Measurements from ENCODE around the gene WSB1. TPM values are rescaled to one million over a fixed set of nuclear protein-coding genes. Genes with fewer than 3 reads are reported as not detected.
A peak's percentile ranks its signal among the peaks of the same experiment; 100 is the strongest.
"Not testable (repeated sequence)": the region's sequence is repeated elsewhere in the genome, so short reads cannot be mapped to it uniquely, and the experiment has no call there.

WSB1 gene
- polyA plus RNA-seq, 1 experiment: 163 TPM

- DNase-seq (ENCODE audit: low read depth): no peak
- no peak overlapping the region for H3K4me3 ChIP-seq (ENCODE audit: low read depth, low read length)
- ChIA-PET CTCF (interaction anchor here (0.8 to 5.0 kb wide), 3 partner anchors 11 to 354 kb away, joined by 3 to 26 read pairs (median 5); no protein-coding TSS in a partner anchor), POLR2A (no interaction called here)
- H3K36me3 ChIP-seq (ENCODE audit: control insufficient read depth, insufficient read depth, low read length): no peaks in the 10 kb centered on the region
- 0 out of 2 replicates have a peak, but pooled peaks cover 1% of the 10 kb centered on the region for H3K27me3 ChIP-seq (ENCODE audit: control insufficient read depth, insufficient read depth, low read length)
- no peak for TF ChIP-seq CTCF (IDR thresholded peaks at IDR 0.05; ENCODE audit: insufficient read depth, low read depth, low read length)
These were observed 46.6 kb upstream of the WSB1 start for GRCh38 chr17:27247071-27247957.

- POLR2A ChIA-PET: no interaction called here
- DNase-seq (ENCODE audit: low read depth): no peak
- CTCF ChIA-PET: interaction anchor here (1.5 to 5.0 kb wide), 2 partner anchors 11 to 354 kb away, joined by 5 to 26 read pairs; no protein-coding TSS in a partner anchor
- Histone ChIP-seq H3K27me3 (ENCODE audit: control insufficient read depth, insufficient read depth, low read length) (0 out of 2 replicates have a peak, but pooled peaks cover 1% of the 10 kb centered on the region), H3K36me3 (ENCODE audit: control insufficient read depth, insufficient read depth, low read length) (no peaks in the 10 kb centered on the region), H3K4me3 (ENCODE audit: low read depth, low read length) (no peak overlapping the region)
- TF ChIP-seq CTCF (IDR thresholded peaks at IDR 0.05; ENCODE audit: insufficient read depth, low read depth, low read length): no peak
These were observed 46.0 kb upstream of the WSB1 start for GRCh38 chr17:27247958-27248342.

GRCh38 chr17:27250791-27251190, 43.1 kb upstream of the WSB1 start:
- H3K36me3 ChIP-seq (ENCODE audit: control insufficient read depth, insufficient read depth, low read length); H3K4me3 ChIP-seq (ENCODE audit: low read depth, low read length); POLR2A ChIA-PET; H3K27me3 ChIP-seq (ENCODE audit: control insufficient read depth, insufficient read depth, low read length); DNase-seq (ENCODE audit: low read depth): not testable (repeated sequence)
- CTCF ChIA-PET: interaction anchor here (3.1 kb wide), 2 partner anchors 14 to 82 kb away, joined by 10 to 11 read pairs; no protein-coding TSS in a partner anchor

GRCh38 chr17:27254802-27255201, 39.1 kb upstream of the WSB1 start:
- POLR2A ChIA-PET; H3K4me3 ChIP-seq (ENCODE audit: low read depth, low read length); CTCF ChIA-PET; DNase-seq (ENCODE audit: low read depth); H3K36me3 ChIP-seq (ENCODE audit: control insufficient read depth, insufficient read depth, low read length); H3K27me3 ChIP-seq (ENCODE audit: control insufficient read depth, insufficient read depth, low read length): not testable (repeated sequence)

- no peaks in the 10 kb centered on the region for H3K36me3 ChIP-seq (ENCODE audit: control insufficient read depth, insufficient read depth, low read length)
- no peak for TF ChIP-seq CTCF (IDR thresholded peaks at IDR 0.05; ENCODE audit: insufficient read depth, low read depth, low read length)
- H3K27me3 ChIP-seq (ENCODE audit: control insufficient read depth, insufficient read depth, low read length): no peaks in the 10 kb centered on the region
- DNase-seq (ENCODE audit: low read depth): peak; percentile 64
- ChIA-PET CTCF (interaction anchor here (0.6 to 1.9 kb wide), 2 partner anchors 19 to 59 kb away, joined by 3 to 5 read pairs; no protein-coding TSS in a partner anchor), POLR2A (no interaction called here)
- H3K4me3 ChIP-seq (ENCODE audit: low read depth, low read length): no peak overlapping the region
These were observed 37.5 kb upstream of the WSB1 start for GRCh38 chr17:27256225-27257030.

GRCh38 chr17:27257031-27257357, 36.9 kb upstream of the WSB1 start:
- H3K36me3 ChIP-seq (ENCODE audit: control insufficient read depth, insufficient read depth, low read length): no peaks in the 10 kb centered on the region
- POLR2A ChIA-PET: interaction anchor here (0.5 kb wide), 1 partner anchor 38 kb away, joined by 3 read pairs; no protein-coding TSS in a partner anchor
- TF ChIP-seq CTCF (IDR thresholded peaks at IDR 0.05; ENCODE audit: insufficient read depth, low read depth, low read length): no peak

More at GRCh38 chr17:27257031-27257357, 36.9 kb upstream of the WSB1 start:
- CTCF ChIA-PET: interaction anchor here (1.9 kb wide), 1 partner anchor 20 kb away, joined by 5 read pairs; no protein-coding TSS in a partner anchor
- peaks cover 2% of the 10 kb centered on the region; the same call in 1 of the 2 replicates for H3K27me3 ChIP-seq (ENCODE audit: control insufficient read depth, insufficient read depth, low read length)
- no peak for DNase-seq (ENCODE audit: low read depth)
- no peak overlapping the region for H3K4me3 ChIP-seq (ENCODE audit: low read depth, low read length)

Data from BJ (cell line).